Right forelimb (tissue), 1 donor: Measurements from ENCODE around the gene SLC37A4.
"Not testable (repeated sequence)": the region's sequence is repeated elsewhere in the genome, so short reads cannot be mapped to it uniquely, and the experiment has no call there.

ENCODE experiments used
- DNase-seq: peaks from one replicate; pipeline ENCODE4 v3.0.0-alpha.2; 2018

Gene SLC37A4

DNA sequence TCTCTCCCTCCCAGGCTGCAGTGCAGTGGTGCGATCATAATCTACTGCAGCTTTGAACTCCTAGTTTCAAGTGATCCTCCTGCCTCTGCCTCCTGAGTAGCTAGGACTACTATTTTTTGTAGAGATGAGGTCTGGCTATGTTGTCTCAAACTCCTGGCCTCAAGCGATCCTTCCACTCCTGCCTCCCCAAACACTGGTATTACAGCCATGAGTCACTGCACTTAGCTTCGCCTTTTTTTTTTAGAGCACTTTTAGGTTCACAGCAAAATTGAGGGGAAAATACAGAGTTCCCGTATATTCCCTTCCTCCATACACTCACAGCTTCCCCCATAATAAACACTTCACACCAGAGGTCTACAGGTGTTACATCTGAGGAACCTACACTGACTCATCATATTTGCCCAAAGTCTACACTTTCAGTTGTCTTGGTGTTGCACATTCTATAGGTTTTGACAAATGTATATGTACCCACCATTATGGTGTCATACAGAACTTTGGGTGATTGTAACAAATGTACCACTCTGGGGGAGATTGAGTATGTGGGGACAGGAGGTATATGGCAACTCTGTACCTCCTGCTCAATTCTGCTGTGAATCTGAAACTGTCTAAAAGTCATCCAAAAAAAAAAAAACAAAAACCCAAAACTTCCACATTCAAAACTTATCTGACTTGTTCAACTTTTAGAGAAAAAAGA is 11.3 kb upstream of the SLC37A4 start:
- no peak for DNase-seq

DNA sequence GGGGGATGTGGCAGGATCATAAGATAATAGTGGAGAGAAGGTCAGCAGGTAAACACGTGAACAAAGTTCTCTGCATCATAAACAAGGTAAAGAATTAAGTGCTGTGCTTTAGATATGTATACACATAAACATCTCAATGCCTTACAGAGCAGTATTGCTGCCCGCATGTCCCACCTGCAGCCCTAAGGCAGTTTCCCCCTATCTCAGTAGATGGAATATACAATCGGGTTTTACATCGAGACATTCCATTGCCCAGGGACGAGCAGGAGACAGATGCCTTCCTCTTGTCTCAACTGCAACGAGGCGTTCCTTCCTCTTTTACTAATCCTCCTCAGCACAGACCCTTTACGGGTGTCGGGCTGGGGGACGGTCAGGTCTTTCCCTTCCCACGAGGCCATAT is 8.8 kb upstream of the SLC37A4 start:
- not testable (repeated sequence) for DNase-seq

DNA sequence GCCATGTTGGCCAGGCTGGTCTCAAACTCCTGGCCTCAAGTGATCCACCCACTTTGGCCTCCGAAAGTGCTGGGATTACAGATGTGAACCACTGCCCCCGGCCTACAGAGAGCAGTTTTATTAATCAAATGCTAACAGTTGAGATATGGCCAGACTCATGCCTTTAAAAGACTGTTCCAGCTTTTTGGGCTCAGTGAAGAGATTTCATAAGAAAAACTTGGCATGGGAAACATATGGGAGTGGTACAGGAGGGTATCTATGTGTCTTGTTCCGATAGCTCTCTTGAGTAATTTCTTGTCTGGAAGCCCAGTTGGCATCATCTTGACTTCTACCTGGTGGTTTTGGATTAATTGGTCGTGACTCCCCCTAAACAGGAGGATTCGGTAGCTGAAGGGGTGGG is 8.2 kb upstream of the SLC37A4 start:
- DNase-seq, result no peak

DNA sequence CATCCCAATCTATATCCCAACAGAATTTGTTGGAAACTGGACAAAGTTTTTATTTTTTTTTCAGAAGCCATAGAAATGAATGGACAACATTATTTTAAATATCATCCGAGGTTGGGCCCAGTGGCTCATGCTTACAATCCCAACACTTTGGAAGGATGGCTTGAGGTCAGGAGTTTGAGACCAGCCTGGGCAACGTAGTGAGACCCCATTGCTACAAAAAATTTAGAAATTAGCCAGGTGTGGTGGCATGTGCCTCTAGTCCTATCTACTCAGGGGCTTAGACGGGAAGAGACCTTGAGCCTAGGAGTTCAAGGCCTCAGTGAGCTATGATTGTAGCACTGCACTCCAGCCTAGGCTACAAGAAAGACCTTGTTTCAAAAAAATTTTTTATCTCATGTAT is 4.1 kb upstream of the SLC37A4 start:
- DNase-seq, result no peak

DNA sequence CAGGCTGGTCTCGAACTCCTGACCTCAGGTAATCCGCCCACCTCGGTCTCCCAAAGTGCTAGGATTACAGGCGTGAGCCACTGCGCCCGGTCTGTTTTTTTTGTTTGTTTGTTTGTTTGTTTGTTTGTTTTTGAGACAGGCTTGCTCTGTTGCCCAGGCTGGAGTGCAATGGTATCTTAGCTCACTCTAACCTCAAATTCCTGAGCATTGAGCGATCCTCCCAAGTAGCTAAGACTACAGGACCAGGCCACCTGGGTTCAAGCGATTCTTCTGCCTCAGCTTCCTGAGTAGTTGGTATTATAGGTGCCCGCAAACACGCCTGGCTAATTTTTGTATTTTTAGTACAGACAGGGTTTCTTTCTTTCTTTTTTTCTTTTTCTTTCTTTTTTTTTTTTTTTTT is 2.7 kb upstream of the SLC37A4 start:
- DNase-seq, result not testable (repeated sequence)

DNA sequence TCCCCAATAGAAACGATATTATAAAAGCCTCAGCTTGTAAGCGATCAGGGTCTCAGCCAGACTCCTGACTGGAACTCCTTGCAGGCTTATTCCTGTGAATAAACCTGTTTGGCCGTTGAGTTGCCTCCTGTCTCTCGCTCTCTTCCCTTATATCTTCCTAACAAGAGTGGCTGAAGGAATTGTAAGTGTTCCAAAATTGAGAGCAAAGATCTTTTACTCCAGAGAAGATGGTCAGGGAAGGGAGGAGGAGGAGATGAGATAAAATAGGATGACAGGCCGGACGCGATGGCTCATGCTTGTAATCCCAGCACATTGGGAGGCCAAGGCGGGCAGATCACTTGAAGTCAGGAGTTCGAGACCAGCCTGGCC is 1.2 kb upstream of the SLC37A4 start:
- no peak for DNase-seq

DNA sequence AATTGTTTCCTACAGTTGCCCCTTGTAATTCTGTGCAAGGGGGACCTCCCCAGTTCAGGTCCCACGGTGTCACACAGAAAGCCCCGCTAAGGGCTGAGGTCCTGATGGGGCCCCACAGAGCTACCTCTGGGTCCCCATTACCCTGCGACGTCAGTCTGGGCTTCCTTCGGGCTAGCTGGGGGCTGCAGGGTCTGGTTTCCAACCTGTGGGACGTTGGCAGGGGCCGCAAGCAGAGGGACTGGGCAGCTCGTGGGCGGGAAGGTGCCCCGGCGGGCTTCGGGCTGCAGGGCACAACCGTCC is 698 bp downstream of the SLC37A4 start:
- no peak for DNase-seq

DNA sequence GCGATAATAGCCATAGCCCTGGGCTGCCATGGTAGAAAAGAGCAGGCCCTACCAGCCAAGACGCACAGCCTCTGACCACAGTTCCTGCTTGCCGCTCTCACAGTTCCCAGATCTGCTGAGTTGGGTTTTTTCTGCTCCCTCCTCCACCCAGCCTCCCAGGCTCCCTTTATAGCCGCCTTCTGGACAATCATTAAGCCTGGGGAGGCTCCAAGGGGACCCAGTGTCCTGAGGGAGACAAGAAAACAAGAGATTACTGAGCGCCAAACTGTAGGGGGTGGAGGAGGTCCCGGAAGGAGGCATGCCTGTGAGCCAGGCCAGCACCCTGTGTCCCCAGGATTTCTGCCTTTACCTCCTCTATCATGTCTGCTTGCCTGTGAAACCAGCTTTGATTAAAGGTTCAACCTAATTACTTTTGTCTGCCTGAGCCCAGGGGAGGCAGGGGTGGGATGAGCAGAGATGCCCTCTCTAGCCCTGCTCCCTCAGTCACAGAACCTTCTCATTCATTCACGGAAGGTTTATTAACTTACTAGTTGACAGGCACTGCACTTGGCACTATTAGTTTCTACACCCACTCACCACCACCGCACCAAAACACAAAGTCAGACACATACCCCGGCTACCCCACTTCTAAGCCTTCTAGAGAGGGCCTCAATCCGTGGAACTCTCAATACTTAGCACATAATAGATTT is 1.2 kb downstream of the SLC37A4 start:
- DNase-seq, result no peak

DNA sequence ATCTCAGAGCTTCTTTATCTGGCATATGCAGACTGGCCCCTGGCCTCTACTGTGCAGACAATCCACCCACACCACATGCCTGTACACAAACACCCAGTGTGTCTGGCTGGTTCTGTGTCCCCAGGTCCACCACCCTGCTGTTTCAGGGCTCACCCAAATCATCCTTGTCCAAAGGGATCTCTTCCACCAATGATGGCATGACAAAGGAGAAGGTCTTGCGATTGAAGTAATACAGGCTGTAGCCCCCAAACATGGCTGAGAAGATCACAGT is 1.7 kb downstream of the SLC37A4 start:
- no peak for DNase-seq

DNA sequence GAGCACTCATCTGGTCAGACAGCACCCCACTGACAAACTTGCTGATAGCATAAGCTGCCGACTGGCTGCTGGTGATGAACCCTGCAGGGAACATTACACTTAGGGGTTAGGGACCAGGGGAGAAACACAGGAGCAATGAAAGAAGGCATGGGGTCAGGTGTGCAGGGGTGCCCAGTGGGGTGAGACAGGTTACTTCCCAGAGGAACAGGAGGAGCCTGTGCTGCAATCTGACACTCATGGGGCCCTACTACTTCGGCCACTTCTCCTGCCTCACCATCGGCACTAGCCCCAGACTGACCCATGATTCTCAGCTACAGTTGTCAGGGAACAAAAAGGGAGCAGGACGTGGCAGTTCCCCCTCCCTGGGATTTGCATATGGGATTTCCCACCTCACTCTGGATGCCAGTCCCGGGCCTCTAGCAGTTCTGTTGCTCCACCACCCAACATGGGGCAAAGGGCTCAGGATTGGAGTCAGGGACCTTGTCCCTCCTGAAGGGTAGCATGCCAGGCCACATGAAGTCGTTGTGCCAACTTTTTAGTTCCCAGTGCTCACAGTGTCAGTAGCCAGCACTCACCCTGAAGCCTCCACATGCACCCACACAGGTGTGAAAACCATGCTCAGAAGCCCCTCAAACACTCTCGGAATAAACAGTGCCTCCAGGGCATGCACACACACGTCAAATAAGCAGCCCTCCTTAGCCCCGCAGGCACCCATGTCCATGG is 2.2 kb downstream of the SLC37A4 start:
- no peak for DNase-seq

DNA sequence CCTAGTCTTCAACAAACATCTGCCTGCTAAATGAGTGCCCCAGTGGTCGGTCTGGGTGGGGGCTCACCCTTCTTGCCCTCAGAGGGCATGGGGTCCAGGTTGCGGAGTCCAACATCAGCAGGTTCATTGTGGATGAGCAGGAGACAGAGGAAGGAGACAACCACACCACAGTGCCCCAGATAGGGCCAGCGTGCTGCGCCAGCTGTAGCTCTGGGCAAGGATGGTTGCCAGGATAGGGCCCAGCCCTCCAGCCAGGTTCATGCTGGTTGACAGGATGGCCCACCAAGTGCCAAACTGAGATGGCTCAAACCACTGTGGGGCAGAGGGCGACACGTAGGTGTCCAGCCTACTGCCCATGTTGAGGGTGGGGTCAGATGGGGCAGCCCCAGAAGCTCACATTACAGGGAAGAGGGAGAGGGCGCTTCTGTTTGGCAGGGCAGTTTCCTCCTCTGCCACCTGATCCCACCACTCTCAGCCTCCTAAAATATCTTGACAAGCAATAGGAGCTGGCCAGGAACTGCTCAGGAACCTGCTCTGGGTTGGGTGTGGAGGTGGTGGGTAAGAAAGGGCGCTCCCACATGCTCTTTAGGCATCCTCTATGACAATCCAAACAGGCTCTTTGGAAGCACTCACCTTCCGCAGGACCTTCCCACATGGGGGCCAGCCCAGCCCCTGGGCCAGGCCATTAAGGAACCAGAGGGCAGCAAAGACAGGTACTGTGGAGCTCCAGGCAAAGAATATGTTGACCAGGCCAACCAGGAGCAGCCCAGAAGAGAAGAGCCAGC is 2.9 kb downstream of the SLC37A4 start:
- DNase-seq, result no peak

DNA sequence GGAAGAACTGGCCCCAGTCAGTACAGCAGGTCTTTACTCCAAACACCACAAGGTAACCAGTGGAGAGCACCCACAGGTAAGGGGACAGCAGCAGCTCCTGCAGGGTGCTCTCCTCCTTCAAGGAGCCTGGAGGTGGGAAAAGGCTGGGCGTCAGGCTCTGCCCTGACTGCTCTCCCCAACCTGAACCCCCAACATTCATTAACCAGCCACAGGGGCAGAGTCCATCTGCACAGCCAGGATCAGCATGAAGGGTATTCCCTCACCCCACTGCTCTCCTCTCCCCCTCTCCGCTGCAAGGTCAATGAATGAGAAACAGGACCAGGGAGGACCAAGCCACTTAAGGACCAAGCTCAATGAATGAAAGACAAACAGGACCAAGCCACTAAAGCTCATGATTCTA is 3.7 kb downstream of the SLC37A4 start:
- DNase-seq, result no peak

DNA sequence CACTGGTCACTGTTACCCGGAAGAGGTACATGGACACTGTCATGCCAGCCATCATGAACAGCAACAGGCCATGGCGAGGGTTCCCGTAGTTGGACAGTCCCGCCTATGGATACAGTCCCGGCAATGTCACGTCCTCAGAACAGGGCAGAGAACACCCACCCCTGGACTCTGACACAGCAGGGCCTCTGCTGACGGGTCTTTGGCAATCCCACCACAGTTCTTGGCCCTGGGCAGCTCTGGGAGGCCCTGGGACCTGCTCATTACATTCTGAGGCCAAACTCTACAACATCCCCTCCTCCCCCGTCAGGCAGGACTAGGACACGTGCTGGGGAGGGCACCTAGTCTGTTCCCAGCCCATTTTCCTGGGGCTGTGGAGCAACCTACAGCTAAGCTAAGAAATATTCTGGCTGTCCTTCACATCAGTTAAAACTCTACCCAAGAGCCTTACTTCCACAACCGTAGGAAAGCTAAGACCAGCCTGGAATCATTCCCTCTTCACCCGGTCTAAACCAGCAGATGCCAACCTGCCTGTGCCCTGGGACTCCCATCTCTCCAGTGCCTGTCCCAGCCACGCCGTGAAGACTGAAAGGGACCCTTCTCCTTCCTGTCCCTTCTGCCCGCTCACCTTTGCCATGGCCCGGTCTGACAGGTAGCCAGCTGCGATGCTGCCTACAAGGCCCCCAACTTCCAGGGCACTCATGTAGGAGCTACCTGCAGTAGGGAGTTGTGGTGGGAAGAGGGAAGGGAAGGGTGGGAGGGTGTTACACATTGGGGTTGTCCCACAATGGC is 4.5 kb downstream of the SLC37A4 start:
- DNase-seq, result no peak

DNA sequence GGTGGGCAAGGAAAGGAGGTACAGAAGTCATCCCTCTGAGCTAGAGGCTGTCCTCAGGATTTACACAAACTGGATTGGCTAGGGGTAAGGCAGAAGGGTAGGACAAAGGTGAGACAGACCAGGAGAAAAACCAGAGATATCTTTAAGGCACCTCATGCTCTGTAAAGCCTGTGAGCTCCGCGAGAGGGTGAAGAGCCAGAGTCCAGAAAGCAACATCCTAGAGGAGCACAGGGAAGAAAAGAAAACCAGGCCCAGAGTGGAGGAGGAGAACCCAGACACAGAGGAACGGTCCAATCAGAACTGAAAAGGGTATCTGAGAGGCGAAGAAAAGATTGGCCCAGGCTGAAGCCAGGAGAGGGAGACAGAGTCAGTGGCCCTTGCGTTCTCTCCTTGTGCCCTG is 5.1 kb downstream of the SLC37A4 start:
- no peak for DNase-seq

DNA sequence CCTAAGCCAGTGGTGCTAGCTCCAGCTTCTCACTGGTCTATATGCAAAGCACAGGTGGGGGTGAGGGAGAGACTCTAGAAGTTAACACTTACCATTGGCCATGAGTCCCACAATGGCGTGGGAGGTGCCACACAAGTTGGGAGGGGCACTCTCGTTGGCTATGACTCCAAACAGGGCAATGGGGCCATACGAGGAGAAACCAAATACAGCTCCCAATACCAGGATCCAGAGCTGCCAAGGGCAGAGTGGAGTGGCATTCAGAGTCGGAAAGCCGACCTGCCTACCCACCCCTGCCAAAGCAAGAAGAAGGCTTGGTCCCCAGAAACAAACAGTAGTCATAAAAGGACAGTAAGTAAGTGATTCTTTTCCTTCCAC is 5.6 kb downstream of the SLC37A4 start:
- no peak for DNase-seq

DNA sequence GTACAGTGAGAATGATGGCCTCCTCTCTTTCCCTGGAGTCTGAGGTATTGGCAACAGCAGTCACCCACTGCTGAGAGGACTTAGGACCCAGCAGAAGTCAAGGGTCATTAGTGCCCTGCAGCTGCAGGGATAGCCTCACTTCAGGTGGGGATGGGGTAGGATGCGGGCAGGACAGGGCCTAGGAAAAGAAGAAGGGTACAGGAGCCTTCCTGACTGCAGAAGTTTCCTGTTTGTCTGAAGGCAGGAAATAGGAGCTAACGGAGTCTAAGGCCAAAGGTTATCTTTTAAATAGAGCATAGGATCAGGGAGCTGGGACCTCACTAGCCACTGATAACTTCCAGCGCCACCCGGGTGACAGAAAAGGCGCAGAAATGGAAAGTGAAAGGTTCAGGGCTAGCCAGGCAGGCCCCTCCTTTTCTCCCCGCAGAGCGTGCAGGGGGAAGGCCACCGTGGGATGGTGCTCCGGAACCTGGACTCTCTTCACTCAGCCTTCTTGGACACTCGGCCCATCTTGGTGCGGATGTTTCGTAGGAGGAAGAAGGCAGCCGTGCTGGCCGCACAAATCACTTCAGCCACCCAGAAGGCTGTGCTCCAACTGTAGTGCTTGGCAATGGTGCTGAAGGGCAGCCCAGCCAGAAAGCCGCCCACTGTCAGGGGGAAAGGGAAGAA is 6.1 kb downstream of the SLC37A4 start:
- no peak for DNase-seq

DNA sequence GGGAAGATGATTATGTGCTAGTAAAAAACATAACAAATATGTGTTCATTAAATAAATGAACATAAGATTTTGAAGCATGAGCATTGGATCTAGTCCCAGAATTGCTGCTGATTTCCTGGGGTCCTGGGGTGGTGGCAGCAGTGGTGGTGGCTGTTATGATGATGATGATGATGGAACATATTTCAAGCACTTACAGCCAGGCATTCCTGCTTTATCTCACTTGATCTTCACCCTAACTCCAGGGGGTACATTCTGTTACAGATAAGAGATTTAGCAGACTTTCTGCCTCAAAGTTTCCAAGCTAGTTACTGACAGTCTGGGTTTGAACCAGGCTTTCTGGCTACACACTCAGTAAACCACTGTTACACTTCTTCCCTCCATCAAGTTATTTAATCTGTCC is 6.9 kb downstream of the SLC37A4 start:
- no peak for DNase-seq

DNA sequence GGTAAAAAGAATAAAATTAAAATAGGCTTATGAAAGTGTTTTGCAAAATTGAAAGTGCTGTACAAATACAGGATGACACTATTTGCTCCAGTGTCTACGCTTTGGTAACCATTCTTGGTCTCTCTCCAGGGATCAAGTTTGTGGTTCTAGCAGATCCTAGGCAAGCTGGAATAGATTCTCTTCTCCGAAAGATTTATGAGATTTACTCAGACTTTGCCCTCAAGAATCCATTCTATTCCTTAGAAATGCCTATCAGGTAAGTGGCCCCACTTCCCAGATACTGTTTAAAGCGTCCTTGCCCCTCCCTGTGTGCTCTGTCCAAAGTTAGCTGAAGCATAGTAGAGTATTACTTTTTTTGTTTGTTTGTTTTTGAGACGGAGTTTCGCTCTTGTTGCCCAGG is 9.0 kb downstream of the SLC37A4 start:
- DNase-seq, result no peak

DNA sequence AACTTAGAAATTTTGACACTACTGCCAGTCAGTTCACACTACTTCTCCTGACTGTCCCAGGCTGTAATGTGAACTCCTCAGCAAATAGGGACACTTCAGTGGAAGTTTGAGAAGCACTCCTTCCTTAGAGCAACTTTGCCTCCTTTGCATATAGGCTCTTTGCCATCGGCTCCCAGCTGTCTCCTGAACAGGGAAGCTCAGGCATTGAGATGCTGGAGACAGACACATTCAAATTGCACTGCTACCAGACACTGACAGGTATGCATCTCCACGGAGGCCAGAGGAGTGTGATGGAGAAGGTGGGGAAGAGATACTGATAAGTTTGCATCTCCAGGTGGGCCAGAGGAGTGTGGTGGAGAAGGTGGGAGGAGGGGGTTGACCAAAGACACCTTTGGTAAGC is 10.7 kb downstream of the SLC37A4 start:
- no peak for DNase-seq

DNA sequence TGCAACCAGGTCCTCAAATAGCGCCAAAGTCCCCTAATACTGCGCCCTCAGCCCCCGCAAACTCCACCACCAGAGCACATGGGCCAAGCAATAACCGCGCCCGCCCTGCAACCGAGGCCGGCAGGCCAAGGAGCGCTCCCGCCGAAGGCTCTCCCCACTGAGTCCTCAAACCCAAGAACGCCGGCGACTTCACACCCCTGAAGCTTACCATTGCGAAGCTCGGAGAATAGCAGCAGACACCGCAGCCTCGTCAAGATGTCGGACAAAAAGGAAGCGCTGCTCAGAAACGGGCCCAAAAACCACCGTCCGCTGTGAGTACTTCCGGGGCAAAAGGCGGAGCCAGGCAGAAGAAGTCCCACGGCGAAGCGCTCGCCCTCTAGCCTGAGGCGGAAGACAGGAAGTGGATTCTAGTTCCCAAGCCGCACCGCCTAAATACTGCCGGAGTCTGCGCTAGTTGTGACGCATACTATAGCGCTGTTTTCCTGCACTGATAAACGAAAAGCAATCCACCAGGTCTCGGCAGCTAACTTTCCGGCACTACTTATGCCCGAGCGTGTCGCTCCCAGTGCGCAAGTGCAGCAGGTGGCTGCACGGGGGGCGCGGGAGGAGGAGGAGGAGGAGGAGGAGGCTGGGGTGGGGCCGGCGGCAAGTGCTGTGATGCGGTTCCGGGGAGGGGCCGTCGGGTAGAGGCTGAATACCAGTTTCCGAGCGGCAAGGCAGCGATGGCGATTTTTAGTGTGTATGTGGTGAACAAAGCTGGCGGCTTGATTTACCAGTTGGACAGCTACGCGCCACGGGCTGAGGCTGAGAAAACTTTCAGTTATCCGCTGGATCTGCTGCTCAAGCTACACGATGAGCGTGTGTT is 12.4 kb downstream of the SLC37A4 start, which contains the start of the genes RPS25 and TRAPPC4:
TSS of gene RPS25 (minus strand) at position 270 of the 865 bp plus-strand sequence. CDS start at position 211, 59 bp downstream.
TSS of gene TRAPPC4 (plus strand) at position 693 of the 865 bp plus-strand sequence. CDS start at position 723, 30 bp downstream.
- peak; percentile 96 for DNase-seq

DNA sequence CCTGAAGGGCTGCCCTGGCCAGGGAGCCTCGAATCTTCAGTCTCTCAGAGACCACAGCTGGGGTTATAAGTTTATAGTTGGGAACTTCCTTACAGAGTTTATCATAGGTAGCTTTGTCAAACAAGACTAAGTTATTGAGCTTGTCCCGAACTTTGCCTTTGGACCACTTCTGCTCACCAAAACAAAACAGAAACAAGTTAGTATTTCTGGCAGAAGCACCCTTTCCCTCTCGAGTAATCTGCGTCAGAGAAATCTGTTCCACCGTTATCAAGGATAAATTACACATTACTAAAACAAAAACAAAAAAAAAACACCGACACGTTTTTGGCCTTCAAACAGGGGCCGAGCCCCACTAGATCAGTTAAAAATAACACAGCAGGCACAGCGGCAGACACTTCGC is 13.3 kb downstream of the SLC37A4 start:
- not testable (repeated sequence) for DNase-seq
